HEK293T (cell line): ENCODE results near the gene CDHR1.

Source experiments
- CTCF ChIA-PET: fragments of 350-600 bp; formaldehyde crosslinking; extraction: SDS; loops from one replicate; lab custom pipeline; 2021; ENCODE audit warnings: antibody characterized with exemption, inconsistent platforms; lab: Yijun Ruan, JAX
- POLR2A ChIA-PET: fragments of 350-600 bp; formaldehyde crosslinking; extraction: SDS; loops from one replicate; lab custom pipeline; 2020; ENCODE audit warnings: antibody characterized with exemption, inconsistent platforms; lab: Yijun Ruan, JAX
- DNase-seq: peaks from one replicate; pipeline ENCODE4 v3.0.0; 2012; ENCODE audit warnings: mixed read lengths; ENCODE audit errors: extremely low spot score
- ARNT ChIP-seq: fragments of 450-650 bp; IDR thresholded peaks from 2 replicates; pipeline ENCODE4 v1.6.1; 2017; ENCODE audit warnings: mild to moderate bottlenecking
- BHLHE40 ChIP-seq: fragments of 450-650 bp; IDR thresholded peaks from 2 replicates; pipeline ENCODE4 v1.6.1; 2016; ENCODE audit warnings: mild to moderate bottlenecking, moderate library complexity, borderline replicate concordance
- CTBP1 ChIP-seq: fragments of 450-650 bp; IDR thresholded peaks from 2 replicates; pipeline ENCODE4 v1.6.1; 2016; ENCODE audit warnings: borderline replicate concordance
- ELF4 ChIP-seq: fragments of 450-650 bp; IDR thresholded peaks from 2 replicates; pipeline ENCODE4 v1.6.1; 2017; ENCODE audit warnings: antibody characterized with exemption
- FOXA1 ChIP-seq: fragments of 450-650 bp; IDR thresholded peaks from 2 replicates; pipeline ENCODE4 v1.6.1; 2016; ENCODE audit warnings: mild to moderate bottlenecking
- FOXK2 ChIP-seq: fragments of 450-650 bp; IDR thresholded peaks from 2 replicates; pipeline ENCODE4 v1.6.1; 2016; ENCODE audit warnings: mild to moderate bottlenecking
- FOXM1 ChIP-seq: fragments of 450-650 bp; IDR thresholded peaks from 2 replicates; pipeline ENCODE4 v1.6.1; 2017; ENCODE audit warnings: mild to moderate bottlenecking, borderline replicate concordance
- HDGF ChIP-seq: fragments of 450-650 bp; IDR thresholded peaks from 2 replicates; pipeline ENCODE4 v1.6.1; 2017; ENCODE audit warnings: antibody characterized with exemption, borderline replicate concordance
- L3MBTL2 ChIP-seq: fragments of 450-650 bp; conservative IDR thresholded peaks from 2 replicates; pipeline ENCODE4 v1.6.1; 2016; ENCODE audit warnings: mild to moderate bottlenecking
- LEF1 ChIP-seq: fragments of 450-650 bp; IDR thresholded peaks from 2 replicates; pipeline ENCODE4 v1.6.1; 2017; ENCODE audit warnings: mild to moderate bottlenecking, borderline replicate concordance
- NFRKB ChIP-seq: fragments of 450-650 bp; IDR thresholded peaks from 2 replicates; pipeline ENCODE4 v1.6.1; 2016; ENCODE audit warnings: mild to moderate bottlenecking, moderate library complexity
- SP1 ChIP-seq: fragments of 450-650 bp; IDR thresholded peaks from 2 replicates; pipeline ENCODE4 v1.6.1; 2017
- SUZ12 ChIP-seq: fragments of 450-650 bp; IDR thresholded peaks from 2 replicates; pipeline ENCODE4 v1.6.1; 2016; ENCODE audit warnings: mild to moderate bottlenecking
- TARDBP ChIP-seq: fragments of 450-650 bp; IDR thresholded peaks from 2 replicates; pipeline ENCODE4 v1.6.1; 2016
- ZNF384 ChIP-seq: fragments of 450-650 bp; IDR thresholded peaks from 2 replicates; pipeline ENCODE4 v1.6.1; 2016
- TF ChIP-seq, protein P1 (sequence below): fragments of 450-650 bp; IDR thresholded peaks from 2 replicates; pipeline ENCODE4 v1.6.1; 2016

CDHR1 gene

DNA sequence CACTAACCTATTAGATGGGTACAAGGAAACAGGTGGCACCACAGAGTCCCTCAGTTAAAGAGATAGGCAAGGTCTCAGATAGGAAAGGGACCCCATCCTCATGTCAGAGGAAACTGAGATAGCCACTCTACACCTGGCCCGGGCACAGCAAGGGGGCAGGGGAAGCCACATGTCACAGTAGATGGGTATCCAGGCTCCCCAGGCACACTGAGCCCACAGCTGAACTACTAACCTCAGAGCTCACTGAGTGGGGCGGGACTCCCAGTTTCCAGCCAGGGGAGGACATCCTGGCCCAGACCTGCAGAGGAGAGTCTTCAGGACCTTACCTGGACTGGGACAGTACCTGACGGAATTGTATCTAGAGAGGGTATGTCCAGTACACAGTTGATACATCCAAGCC, 3.7 kb upstream of the CDHR1 start:
- ChIA-PET CTCF (interaction anchor here (0.6 kb wide), 1 partner anchor 16 kb away, joined by 5 read pairs; no protein-coding TSS in a partner anchor), POLR2A (no interaction called here)
- DNase-seq, result no peak
- TF ChIP-seq ELF4 (no peak), TARDBP (no peak), L3MBTL2 (no peak), ARNT (no peak), HDGF (no peak), FOXM1 (no peak), SUZ12 (no peak), FOXK2 (no peak), LEF1 (no peak), BHLHE40 (no peak), ZNF384 (no peak), FOXA1 (no peak), NFRKB (no peak), SP1 (no peak)
- TF ChIP-seq, protein P1, sequence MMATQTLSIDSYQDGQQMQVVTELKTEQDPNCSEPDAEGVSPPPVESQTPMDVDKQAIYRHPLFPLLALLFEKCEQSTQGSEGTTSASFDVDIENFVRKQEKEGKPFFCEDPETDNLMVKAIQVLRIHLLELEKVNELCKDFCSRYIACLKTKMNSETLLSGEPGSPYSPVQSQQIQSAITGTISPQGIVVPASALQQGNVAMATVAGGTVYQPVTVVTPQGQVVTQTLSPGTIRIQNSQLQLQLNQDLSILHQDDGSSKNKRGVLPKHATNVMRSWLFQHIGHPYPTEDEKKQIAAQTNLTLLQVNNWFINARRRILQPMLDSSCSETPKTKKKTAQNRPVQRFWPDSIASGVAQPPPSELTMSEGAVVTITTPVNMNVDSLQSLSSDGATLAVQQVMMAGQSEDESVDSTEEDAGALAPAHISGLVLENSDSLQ, result no peak

DNA sequence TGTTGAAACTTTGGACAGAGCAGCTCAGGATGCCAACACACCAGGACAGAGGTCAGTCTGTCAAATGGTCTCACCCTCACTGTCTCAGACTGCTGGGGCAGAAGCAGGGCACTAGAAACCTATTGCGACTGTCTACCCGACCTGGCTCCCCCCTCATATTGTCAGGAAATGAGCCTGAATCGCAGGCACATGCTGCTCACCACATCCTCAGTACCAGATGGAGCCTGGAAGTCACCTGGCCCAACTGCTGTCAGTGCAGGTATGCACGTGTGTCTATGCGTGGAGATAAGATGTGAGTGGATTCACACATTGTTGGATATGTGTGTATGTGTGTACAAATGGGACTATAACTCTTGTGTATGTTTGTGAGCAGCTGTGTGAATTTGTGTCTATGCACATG, 3.2 kb upstream of the CDHR1 start:
- DNase-seq, result no peak
- no peak for TF ChIP-seq SUZ12
- TF ChIP-seq HDGF, result no peak
- TF ChIP-seq L3MBTL2, result no peak
- no peak for TF ChIP-seq ARNT
- no peak for TF ChIP-seq CTBP1
- TF ChIP-seq FOXM1, result no peak
- no peak for TF ChIP-seq ELF4
- no peak for TF ChIP-seq TARDBP
- TF ChIP-seq SP1, result no peak
- no peak for TF ChIP-seq NFRKB
- TF ChIP-seq LEF1, result no peak
- no peak for TF ChIP-seq FOXA1
- POLR2A ChIA-PET, result no interaction called here
- CTCF ChIA-PET, result no interaction called here

DNA sequence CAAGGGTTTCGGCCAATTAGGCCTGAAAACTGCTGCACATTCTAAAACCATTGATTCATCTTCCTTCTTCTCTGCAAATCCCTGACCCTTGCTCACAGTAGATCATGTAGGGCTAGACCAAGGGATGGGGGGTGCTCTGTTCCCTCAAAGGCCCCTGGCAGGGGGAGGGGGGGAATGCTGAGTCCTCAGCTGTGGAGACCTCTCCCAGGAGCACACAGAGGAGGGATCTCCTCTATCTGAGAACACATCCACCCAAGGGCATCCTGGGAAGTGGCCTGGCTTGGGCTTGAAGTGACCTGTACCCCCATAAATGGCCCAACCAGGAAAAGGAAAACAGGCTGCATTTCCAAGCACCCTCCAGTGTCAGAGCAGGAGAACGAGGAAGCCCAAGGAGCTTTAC, 1.0 kb upstream of the CDHR1 start:
- no peak for DNase-seq
- ChIA-PET POLR2A (no interaction called here), CTCF (no interaction called here)
- TF ChIP-seq, protein P1, result no peak
- TF ChIP-seq SP1, result no peak
- no peak for TF ChIP-seq ZNF384
- TF ChIP-seq TARDBP, result no peak
- no peak for TF ChIP-seq BHLHE40
- no peak for TF ChIP-seq CTBP1
- no peak for TF ChIP-seq FOXK2

DNA sequence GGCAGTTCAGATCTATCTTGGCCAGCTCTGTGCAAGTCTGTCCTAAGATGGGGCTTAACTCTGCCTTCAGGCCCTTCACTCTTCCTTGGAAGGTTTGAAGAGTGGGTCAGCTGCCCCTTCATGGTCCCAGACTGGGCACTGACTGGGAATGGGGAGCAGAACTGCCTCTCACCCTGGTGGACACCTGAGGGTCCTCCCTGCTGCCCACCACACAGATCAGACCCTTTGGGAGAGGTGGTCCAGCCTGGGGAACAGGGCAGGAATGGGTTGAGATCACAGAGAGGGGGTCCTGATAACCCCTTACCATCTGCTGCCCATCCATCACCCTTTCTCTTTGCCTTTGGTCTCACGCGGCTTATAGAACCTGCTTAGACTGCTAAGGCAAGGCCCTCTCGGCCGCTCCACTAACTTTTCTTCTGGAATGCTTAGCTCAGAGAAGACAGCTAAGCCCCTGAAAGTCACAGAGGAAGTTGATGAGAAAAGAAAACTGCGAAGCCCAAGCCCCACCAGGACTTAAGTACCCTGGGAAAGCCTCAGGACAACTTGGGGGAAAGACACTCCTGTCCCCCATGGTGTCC, 402 bp upstream of the CDHR1 start:
- TF ChIP-seq CTBP1 (no peak), FOXM1 (no peak), FOXA1 (no peak), BHLHE40 (no peak), FOXK2 (no peak), SP1 (no peak), SUZ12 (no peak), ELF4 (no peak)
- DNase-seq, result no peak
- POLR2A ChIA-PET, result no interaction called here
- CTCF ChIA-PET, result no interaction called here

DNA sequence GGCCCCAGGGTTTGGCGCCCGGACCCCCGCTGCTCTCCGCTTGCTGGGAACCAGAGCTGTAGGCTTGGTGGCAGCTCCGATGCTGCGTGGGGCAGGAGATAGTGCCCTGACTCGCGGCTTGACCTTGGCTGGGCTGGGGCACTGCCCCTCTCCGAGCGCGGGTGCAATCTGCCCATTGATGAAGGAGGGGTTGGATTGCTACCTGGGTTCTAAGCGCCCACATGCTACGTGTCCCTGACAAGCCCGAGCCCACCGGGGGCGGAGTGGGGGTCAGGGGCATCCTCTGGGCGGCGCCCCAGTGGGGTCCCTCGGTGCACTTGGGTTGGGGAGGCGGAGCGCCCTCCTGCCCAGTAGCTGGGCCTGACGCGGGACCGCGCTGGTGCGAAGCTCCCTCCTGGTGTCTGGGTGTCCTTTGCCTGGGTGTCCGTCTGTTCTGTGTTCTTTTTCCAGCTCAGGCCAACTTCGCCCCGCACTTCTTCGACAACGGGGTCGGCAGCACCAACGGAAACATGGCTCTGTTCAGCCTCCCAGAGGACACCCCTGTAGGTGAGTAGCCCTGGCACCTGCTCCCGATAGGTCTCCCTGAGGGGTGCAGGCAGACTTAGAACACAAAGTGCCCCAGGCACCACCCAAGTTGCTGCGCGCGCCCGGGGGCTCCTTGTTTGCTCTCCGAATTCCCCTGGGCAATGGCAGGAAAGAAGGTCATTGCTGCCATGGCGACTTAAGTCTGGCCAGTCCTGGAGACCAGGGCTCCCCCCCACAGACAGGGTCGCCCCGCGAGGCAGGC, 900 bp downstream of the CDHR1 start:
- ChIA-PET CTCF (interaction anchor here (1.0 kb wide), 1 partner anchor 47 kb away, joined by 3 read pairs; no protein-coding TSS in a partner anchor), POLR2A (no interaction called here)
- TF ChIP-seq SP1, result no peak
- TF ChIP-seq L3MBTL2, result no peak
- TF ChIP-seq, protein P1, result no peak
- no peak for TF ChIP-seq ELF4
- no peak for TF ChIP-seq CTBP1
- TF ChIP-seq HDGF, result no peak
- no peak for TF ChIP-seq ARNT
- no peak for TF ChIP-seq ZNF384
- no peak for TF ChIP-seq FOXK2
- no peak for TF ChIP-seq FOXA1
- TF ChIP-seq TARDBP, result no peak
- no peak for TF ChIP-seq SUZ12
- TF ChIP-seq FOXM1, result no peak
- no peak for TF ChIP-seq LEF1
- no peak for TF ChIP-seq NFRKB
- no peak for TF ChIP-seq BHLHE40
- DNase-seq, result no peak

DNA sequence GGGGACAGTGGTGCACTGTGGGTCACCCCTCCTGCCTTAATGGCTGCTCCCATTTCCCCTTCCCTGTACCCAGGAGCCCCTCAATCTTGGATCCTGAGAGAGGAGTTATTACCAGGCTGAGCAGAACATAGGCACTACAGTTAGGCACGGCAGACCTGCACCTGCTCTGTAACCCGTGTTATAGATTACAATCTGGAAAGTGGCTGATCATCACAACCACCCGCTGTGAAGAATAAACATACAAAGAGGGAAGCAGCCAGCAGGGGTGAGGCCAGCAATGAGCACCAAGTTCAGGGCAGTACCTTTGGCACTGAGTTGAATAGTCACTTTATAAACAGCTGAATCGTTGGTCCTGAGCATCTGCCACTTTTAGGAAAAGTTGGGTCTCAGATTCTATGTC, 1.7 kb downstream of the CDHR1 start:
- POLR2A ChIA-PET, result no interaction called here
- DNase-seq, result peak; percentile 31
- CTCF ChIA-PET, result interaction anchor here (1.0 kb wide), 1 partner anchor 48 kb away, joined by 3 read pairs; no protein-coding TSS in a partner anchor

More for the DNA sequence above, 1.7 kb downstream of the CDHR1 start:
- TF ChIP-seq LEF1, result no peak
